Mucosa of descending colon (tissue), 3 donors: ENCODE data around the gene TCF4. TPM values are rescaled to one million over a fixed set of nuclear protein-coding genes. Genes with fewer than 3 reads are reported as not detected.

Source experiments
- ATAC-seq: fragments of 200-7000 bp; cut with Tn5 transposase; one replicate; pipeline ENCODE4 v1.9.1; 2020; ENCODE audit warnings: mild to moderate bottlenecking, moderate library complexity
- DNase-seq, 3 donors: peaks; one replicate each; pipeline ENCODE4 v3.0.0-alpha.2; 2020
- H3K36me3 ChIP-seq: fragments of 200-600 bp; one replicate; pipeline ENCODE4 v1.8.0; 2021; ENCODE audit warnings: low read depth, mild to moderate bottlenecking
- H3K4me1 ChIP-seq: fragments of 200-600 bp; one replicate; pipeline ENCODE4 v1.8.0; 2021; ENCODE audit warnings: low read depth, mild to moderate bottlenecking
- H3K4me3 ChIP-seq: fragments of 200-600 bp; one replicate; pipeline ENCODE4 v1.8.0; 2021; ENCODE audit warnings: mild to moderate bottlenecking
- H3K9me3 ChIP-seq: fragments of 200-600 bp; one replicate; pipeline ENCODE4 v1.8.0; 2021; ENCODE audit warnings: mild to moderate bottlenecking
- intact Hi-C, 2 donors: fragments of 100-400 bp; cut with DNase I in 1 of 2; cut with micrococcal nuclease in 1 of 2; formaldehyde crosslinking; loops; one replicate each; pipeline versions ENCODE4 v1.11.0 to v1.11.1; 2022; cut with DNase I, micrococcal nuclease
- total RNA-seq, 3 donors: library from RNA; stranded (reverse); fragmentation: NEBNext Ultra II Directional in 2 of 3; extraction: Animal tissue kit (Norgen Biotek cat#: 25700) in 2 of 3; gene quantifications; one replicate each; pipeline versions ENCODE4 v1.2.1 to v1.2.4, GENCODE V29; 2021 to 2023
- TF ChIP-seq, protein P1 (sequence below): fragments of 200-600 bp; IDR thresholded peaks from one replicate; pipeline ENCODE4 v1.8.0; 2022; ENCODE audit warnings: antibody characterized with exemption, mild to moderate bottlenecking
- donor health status: DM: no; HTN: no; CAD: no; lungs with moderate emphysema.
- donor health status: DM: no; HTN: no; CAD: no.
- donor health status: DM: no; HTN: yes; CAD: no.

The TCF4 gene
- total RNA-seq, 3 donors from 2014 or later = 20.7 to 88.2 (median 24.6) TPM

- Histone ChIP-seq H3K4me1 (no peaks in the 10 kb centered on the region), H3K9me3 (no peaks in the 10 kb centered on the region), H3K36me3 (no peaks in the 10 kb centered on the region), H3K4me3 (no peak overlapping the region)
- ATAC-seq (no peak), DNase-seq (no peak)
- intact Hi-C loops = no loop called here
- TF ChIP-seq, protein P1, sequence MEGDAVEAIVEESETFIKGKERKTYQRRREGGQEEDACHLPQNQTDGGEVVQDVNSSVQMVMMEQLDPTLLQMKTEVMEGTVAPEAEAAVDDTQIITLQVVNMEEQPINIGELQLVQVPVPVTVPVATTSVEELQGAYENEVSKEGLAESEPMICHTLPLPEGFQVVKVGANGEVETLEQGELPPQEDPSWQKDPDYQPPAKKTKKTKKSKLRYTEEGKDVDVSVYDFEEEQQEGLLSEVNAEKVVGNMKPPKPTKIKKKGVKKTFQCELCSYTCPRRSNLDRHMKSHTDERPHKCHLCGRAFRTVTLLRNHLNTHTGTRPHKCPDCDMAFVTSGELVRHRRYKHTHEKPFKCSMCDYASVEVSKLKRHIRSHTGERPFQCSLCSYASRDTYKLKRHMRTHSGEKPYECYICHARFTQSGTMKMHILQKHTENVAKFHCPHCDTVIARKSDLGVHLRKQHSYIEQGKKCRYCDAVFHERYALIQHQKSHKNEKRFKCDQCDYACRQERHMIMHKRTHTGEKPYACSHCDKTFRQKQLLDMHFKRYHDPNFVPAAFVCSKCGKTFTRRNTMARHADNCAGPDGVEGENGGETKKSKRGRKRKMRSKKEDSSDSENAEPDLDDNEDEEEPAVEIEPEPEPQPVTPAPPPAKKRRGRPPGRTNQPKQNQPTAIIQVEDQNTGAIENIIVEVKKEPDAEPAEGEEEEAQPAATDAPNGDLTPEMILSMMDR = no peak
These were observed 41.1 kb upstream of the TCF4 start for GRCh38 chr18:55629133-55629532.

GRCh38 chr18:55627007-55627406 lies 39.0 kb upstream of the TCF4 start:
- TF ChIP-seq, protein P1 = no peak
- H3K9me3 ChIP-seq = no peaks in the 10 kb centered on the region
- intact Hi-C loops = no loop called here

DNA sequence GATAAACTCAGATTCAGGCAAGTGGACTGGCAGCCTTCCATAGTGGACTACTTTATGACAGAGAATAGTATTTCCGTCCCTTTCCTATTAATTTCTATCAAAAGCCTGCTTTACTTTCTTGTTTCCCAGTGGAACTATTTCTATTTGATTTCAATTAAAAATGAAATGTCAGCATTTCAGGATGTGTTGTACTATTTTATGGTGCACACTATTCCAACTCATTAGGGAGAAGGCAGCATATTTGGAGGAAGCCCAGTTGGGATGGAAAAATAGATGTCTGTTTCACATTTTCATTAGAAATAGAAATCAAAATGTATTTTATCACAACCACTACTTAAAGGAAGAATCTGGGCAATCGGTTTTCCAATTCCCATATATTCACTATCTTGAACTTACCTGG lies 37.9 kb upstream of the TCF4 start:
- TF ChIP-seq, protein P1 = no peak
- ATAC-seq = no peak

More at GRCh38 chr18:55627007-55627406, 39.0 kb upstream of the TCF4 start:
- Histone ChIP-seq H3K4me1 (no peaks in the 10 kb centered on the region), H3K4me3 (no peak overlapping the region), H3K36me3 (no peaks in the 10 kb centered on the region)
- ATAC-seq (no peak), DNase-seq (no peak)

GRCh38 chr18:55623626-55624025 lies 35.6 kb upstream of the TCF4 start:
- no peak for ATAC-seq

More for the DNA sequence above, 37.9 kb upstream of the TCF4 start:
- H3K36me3 ChIP-seq = no peaks in the 10 kb centered on the region
- no peaks in the 10 kb centered on the region for H3K9me3 ChIP-seq
- DNase-seq = no peak
- intact Hi-C loops = no loop called here
- H3K4me1 ChIP-seq = no peaks in the 10 kb centered on the region
- no peak overlapping the region for H3K4me3 ChIP-seq

DNA sequence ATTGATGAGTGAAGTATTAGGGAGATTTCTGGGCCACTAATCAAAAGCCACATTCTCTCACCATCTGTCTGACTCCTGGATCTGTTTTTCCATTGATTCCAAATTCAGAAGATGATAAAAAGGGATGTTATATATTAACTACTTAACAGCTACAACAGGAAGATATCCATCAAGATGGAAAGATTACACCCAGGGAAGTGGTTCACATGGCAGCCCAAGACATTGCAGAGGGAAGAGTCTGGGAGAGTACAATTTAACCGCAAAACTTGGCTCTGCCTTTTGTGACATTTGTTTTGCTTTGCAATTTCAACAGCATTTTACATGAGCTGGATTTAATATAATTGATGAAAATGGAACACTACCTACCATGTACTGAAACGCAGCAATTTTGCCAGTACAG lies 22.5 kb upstream of the TCF4 start:
- Histone ChIP-seq H3K4me3 (no peak overlapping the region), H3K9me3 (no peaks in the 10 kb centered on the region), H3K4me1 (no peaks in the 10 kb centered on the region), H3K36me3 (no peaks in the 10 kb centered on the region)
- ATAC-seq (no peak), DNase-seq (no peak)
- intact Hi-C loops = no loop called here
- TF ChIP-seq, protein P1 = no peak

More at GRCh38 chr18:55623626-55624025, 35.6 kb upstream of the TCF4 start:
- TF ChIP-seq, protein P1 = no peak
- H3K36me3 ChIP-seq = no peaks in the 10 kb centered on the region
- no peak for DNase-seq
- no peaks in the 10 kb centered on the region for H3K4me1 ChIP-seq
- intact Hi-C loops = no loop called here
- no peak overlapping the region for H3K4me3 ChIP-seq
- H3K9me3 ChIP-seq = no peaks in the 10 kb centered on the region
